NCI-H748 (cell line): Measurements from ENCODE around the gene HDAC8.
A peak's percentile ranks its signal among the peaks of the same experiment; 100 is the strongest.

Experiments
- DNase-seq: peaks from one replicate; lab custom pipeline; 2025; ENCODE audit not compliant: unreplicated experiment; lab: John Stamatoyannopoulos, UW

The HDAC8 gene

GRCh38 chrX:72381439-72382201 is 191.0 kb downstream of the HDAC8 start:
- DNase-seq, result no peak

- no peak for DNase-seq
Measured at GRCh38 chrX:72376124-72376523, 196.5 kb downstream of the HDAC8 start.

- DNase-seq, result no peak
Measured at GRCh38 chrX:72373136-72373535, 199.5 kb downstream of the HDAC8 start.

GRCh38 chrX:72372735-72373134 is 199.9 kb downstream of the HDAC8 start:
- DNase-seq, result no peak

- DNase-seq, result no peak
Measured at GRCh38 chrX:72371405-72371804, 201.2 kb downstream of the HDAC8 start.

- DNase-seq, result no peak
Measured at GRCh38 chrX:72368796-72369195, 203.8 kb downstream of the HDAC8 start.

GRCh38 chrX:72367516-72367915 is 205.1 kb downstream of the HDAC8 start:
- peak; percentile 7 for DNase-seq

GRCh38 chrX:72366701-72367454 is 205.8 kb downstream of the HDAC8 start:
- DNase-seq, result no peak

GRCh38 chrX:72366178-72366577 is 206.5 kb downstream of the HDAC8 start:
- DNase-seq, result no peak

GRCh38 chrX:72365126-72365525 is 207.5 kb downstream of the HDAC8 start:
- DNase-seq, result no peak

- DNase-seq, result no peak
Measured at GRCh38 chrX:72360326-72360725, 212.3 kb downstream of the HDAC8 start.

- DNase-seq, result no peak
Measured at GRCh38 chrX:72358313-72358712, 214.3 kb downstream of the HDAC8 start.

GRCh38 chrX:72352786-72353185 is 219.9 kb downstream of the HDAC8 start:
- DNase-seq, result no peak

- no peak for DNase-seq
Measured at GRCh38 chrX:72351606-72352334, 220.9 kb downstream of the HDAC8 start.

- DNase-seq, result no peak
Measured at GRCh38 chrX:72349190-72349589, 223.5 kb downstream of the HDAC8 start.

- no peak for DNase-seq
Measured at GRCh38 chrX:72348247-72348979, 224.2 kb downstream of the HDAC8 start.

GRCh38 chrX:72347366-72347765 is 225.3 kb downstream of the HDAC8 start:
- DNase-seq, result no peak

- DNase-seq, result no peak
Measured at GRCh38 chrX:72346302-72346949, 226.2 kb downstream of the HDAC8 start.

GRCh38 chrX:72340626-72341025 is 232.0 kb downstream of the HDAC8 start:
- DNase-seq, result no peak

- no peak for DNase-seq
Measured at GRCh38 chrX:72340041-72340440, 232.6 kb downstream of the HDAC8 start.

- DNase-seq, result peak; percentile 14
Measured at GRCh38 chrX:72330131-72330530, 242.5 kb downstream of the HDAC8 start.
